HEK293T (cell line): ENCODE measurements around the gene AHI1.

ENCODE experiments used
- ARNT ChIP-seq: fragments of 450-650 bp; IDR thresholded peaks from 2 replicates; pipeline ENCODE4 v1.6.1; 2017; ENCODE audit warnings: mild to moderate bottlenecking
- ELF4 ChIP-seq: fragments of 450-650 bp; IDR thresholded peaks from 2 replicates; pipeline ENCODE4 v1.6.1; 2017; ENCODE audit warnings: antibody characterized with exemption
- FOXK2 ChIP-seq: fragments of 450-650 bp; IDR thresholded peaks from 2 replicates; pipeline ENCODE4 v1.6.1; 2016; ENCODE audit warnings: mild to moderate bottlenecking
- L3MBTL2 ChIP-seq: fragments of 450-650 bp; conservative IDR thresholded peaks from 2 replicates; pipeline ENCODE4 v1.6.1; 2016; ENCODE audit warnings: mild to moderate bottlenecking

DNA sequence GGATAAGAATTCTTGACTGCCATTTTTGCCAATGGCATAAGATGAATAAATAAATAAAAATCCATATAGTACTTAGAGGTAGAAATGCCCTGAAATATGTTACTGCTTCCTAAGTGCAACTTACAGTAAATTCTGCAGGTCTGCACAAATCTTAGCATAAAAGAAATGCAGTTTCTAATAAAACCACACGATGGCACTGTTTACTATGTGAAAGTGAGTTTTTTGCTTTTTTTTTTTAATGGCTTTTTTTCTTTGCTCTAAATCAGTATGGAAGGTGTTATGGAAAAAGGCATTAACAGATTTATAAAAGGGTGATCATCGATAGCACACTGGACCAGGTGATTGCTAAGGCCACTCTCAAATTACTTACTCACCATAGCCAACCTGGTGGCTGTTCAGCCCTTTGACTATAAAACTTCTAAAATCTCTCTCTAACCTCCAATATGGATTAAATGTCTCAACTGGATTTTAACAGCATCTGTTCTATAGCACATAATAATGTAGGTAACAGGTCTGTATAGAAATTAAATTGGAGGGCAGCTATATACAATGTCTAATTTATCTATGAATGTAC lies 45.8 kb downstream of the AHI1 start:
- TF ChIP-seq L3MBTL2 (no peak), ELF4 (no peak), FOXK2 (no peak), ARNT (no peak)
